Kidney (tissue), 14 donors: ENCODE results near the gene DCAF11. TPM values are rescaled to one million over a fixed set of nuclear protein-coding genes. Genes with fewer than 3 reads are reported as not detected.

Source experiments
- DNase-seq, 5 donors: peaks; one replicate each; pipeline ENCODE4 v3.0.0-alpha.2; 2013 to 2020
- FAIRE-seq: peaks from 2 replicates; lab custom pipeline; 2012; peaks lifted over from hg19 to GRCh38; lab: Jason Lieb, UNC
- H3K27ac ChIP-seq, 2 donors: one replicate each; pipeline ENCODE4 v1.7.0; 2013; ENCODE audit warnings: low read depth in 2 of 2, low read length in 2 of 2, inconsistent platforms in 1 of 2
- H3K27me3 ChIP-seq: one replicate; pipeline ENCODE4 v1.7.1; 2013; ENCODE audit warnings: low read length, inconsistent platforms; ENCODE audit not compliant: control insufficient read depth, insufficient read depth
- H3K36me3 ChIP-seq, 3 donors: one replicate each; pipeline versions ENCODE4 v1.7.0 to v1.7.1; 2013; ENCODE audit warnings: low read length in 3 of 3, control low read depth in 1 of 3, inconsistent platforms in 1 of 3; ENCODE audit not compliant: insufficient read depth in 3 of 3, control insufficient read depth in 2 of 3
- H3K4me1 ChIP-seq, 3 donors: one replicate each; pipeline versions ENCODE4 v1.7.0 to v1.7.1; 2013; ENCODE audit warnings: low read length in 3 of 3, inconsistent platforms in 1 of 3, low read depth in 1 of 3; ENCODE audit not compliant: control insufficient read depth in 2 of 3, insufficient read depth in 2 of 3
- H3K4me3 ChIP-seq, 3 donors: one replicate each; pipeline versions ENCODE4 v1.7.0 to v1.8.1; 2013; ENCODE audit warnings: low read length in 3 of 3, control low read depth in 1 of 3, inconsistent platforms in 1 of 3
- H3K9ac ChIP-seq, 3 donors: one replicate each; pipeline versions ENCODE4 v1.7.0 to v1.7.1; 2013; ENCODE audit warnings: low read length in 3 of 3, control low read depth in 1 of 3, inconsistent platforms in 1 of 3
- H3K9me3 ChIP-seq, 3 donors: one replicate each; pipeline versions ENCODE4 v1.7.0 to v1.7.1; 2013; ENCODE audit warnings: low read length in 3 of 3, control low read depth in 1 of 3, inconsistent platforms in 1 of 3; ENCODE audit not compliant: control insufficient read depth in 2 of 3, insufficient read depth in 1 of 3
- intact Hi-C: fragments of 100-400 bp; cut with DNase I; formaldehyde crosslinking; loops from one replicate; pipeline ENCODE4 v1.11.1; 2022
- polyA plus RNA-seq: library from polyadenylated mRNA; stranded (reverse); fragments of 350-450 nt; fragmentation: Illumina TruSeq; extraction: RNeasy Lipid Tissue Mini Kit (QIAGEN cat#74804); gene quantifications from one replicate; pipeline ENCODE4 v1.2.3, GENCODE V29; 2014; ENCODE audit warnings: low read depth, low replicate concordance; ENCODE audit not compliant: insufficient read depth
- total RNA-seq: library from RNA; stranded (reverse); fragmentation: NEBNext Ultra II Directional; extraction: Animal tissue kit (Norgen Biotek cat#: 25700); gene quantifications from one replicate; pipeline ENCODE4 v1.2.1, GENCODE V29; 2021
- TF ChIP-seq, protein P1 (sequence below): IDR thresholded peaks from 3 replicates; pipeline ENCODE4 v1.5.1; 2012; ENCODE audit warnings: mild to moderate bottlenecking, moderate library complexity, borderline replicate concordance; ENCODE audit not compliant: insufficient read depth; ENCODE audit errors: extremely low read depth
- donor health status: control.
- donor health status: control.
- donor health status: control.
- donor health status: control.
- donor health status: control.
- donor health status: DM: yes; HTN: yes; CAD: no.
- donor health status: Normal renal cell carcinoma (clear cell type).

Gene DCAF11
- total and polyA plus RNA-seq, 2 donors from 2014 or later = 69.4 to 81.1 TPM

DNA sequence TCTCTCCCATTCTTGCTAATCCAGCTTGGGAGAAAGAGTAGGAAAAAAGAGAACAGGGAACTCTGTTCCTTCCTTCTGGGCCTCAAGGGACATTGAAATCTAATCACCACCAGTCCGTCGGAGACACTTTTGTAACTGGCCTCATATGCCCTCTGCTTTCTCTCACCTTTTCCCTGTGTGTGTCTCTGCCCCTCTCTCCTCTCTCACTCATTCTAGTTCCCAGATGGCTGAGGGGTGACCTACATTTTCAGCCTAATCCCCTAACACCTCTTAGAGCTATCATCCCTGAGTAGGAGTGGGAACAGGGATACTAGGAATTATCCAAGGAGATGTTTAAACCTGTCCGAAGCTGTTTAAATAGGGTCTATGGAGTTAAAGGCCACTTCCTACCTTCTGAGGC is 29.4 kb upstream of the DCAF11 start:
- no peak for FAIRE-seq
- Histone ChIP-seq H3K36me3 (no peaks in the 10 kb centered on the region), H3K9me3 (no peaks in the 10 kb centered on the region), H3K9ac (no peak overlapping the region), H3K27ac (no peak overlapping the region), H3K4me3 (no peak overlapping the region), H3K4me1 (peaks cover 3 to 5% (median 3%) of the 10 kb centered on the region in 3 donors), H3K27me3 (no peaks in the 10 kb centered on the region)
- intact Hi-C loops = no loop called here
- no peak for DNase-seq
- TF ChIP-seq, protein P1, sequence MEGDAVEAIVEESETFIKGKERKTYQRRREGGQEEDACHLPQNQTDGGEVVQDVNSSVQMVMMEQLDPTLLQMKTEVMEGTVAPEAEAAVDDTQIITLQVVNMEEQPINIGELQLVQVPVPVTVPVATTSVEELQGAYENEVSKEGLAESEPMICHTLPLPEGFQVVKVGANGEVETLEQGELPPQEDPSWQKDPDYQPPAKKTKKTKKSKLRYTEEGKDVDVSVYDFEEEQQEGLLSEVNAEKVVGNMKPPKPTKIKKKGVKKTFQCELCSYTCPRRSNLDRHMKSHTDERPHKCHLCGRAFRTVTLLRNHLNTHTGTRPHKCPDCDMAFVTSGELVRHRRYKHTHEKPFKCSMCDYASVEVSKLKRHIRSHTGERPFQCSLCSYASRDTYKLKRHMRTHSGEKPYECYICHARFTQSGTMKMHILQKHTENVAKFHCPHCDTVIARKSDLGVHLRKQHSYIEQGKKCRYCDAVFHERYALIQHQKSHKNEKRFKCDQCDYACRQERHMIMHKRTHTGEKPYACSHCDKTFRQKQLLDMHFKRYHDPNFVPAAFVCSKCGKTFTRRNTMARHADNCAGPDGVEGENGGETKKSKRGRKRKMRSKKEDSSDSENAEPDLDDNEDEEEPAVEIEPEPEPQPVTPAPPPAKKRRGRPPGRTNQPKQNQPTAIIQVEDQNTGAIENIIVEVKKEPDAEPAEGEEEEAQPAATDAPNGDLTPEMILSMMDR = no peak

DNA sequence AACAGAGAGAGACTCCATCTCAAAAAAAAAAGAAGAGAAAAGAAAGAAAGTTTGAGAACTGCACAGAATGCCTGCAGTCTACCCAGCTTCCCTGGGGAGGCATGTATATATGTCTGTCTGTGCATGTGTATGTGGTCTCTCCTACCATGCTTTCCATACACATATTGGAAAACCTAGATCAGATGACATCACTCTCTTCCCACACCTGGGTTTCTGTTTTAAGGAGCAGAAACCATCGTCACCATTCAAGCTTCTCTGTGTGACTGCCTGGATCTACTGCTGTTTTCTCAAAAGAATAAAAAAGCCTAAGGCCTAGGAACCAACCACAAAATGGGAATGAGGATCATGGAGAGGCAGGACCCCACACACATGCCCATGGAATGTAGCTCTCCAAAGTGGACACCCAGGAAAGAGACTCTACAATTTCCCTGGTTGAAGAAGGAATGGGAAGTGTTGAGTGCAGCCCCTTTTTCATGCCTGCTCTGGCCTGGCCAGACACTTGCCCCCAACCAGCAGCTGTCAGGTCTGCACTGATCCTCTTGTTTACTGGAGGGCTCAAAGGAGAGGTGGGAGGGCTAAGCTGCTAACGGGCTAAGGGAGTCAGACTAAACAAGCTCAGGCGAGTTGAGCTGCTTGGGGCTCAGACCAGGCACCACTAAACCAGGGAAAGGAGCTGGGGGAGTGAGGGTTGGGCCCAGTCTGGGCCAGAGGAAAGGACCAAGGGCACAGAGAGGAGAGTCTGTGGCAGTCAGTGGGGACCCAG is 28.2 kb upstream of the DCAF11 start:
- Histone ChIP-seq H3K4me3 (no peak overlapping the region), H3K4me1 (no peaks in the 10 kb centered on the region), H3K27ac (no peak overlapping the region), H3K9ac (no peak overlapping the region), H3K36me3 (no peaks in the 10 kb centered on the region), H3K9me3 (no peaks in the 10 kb centered on the region), H3K27me3 (no peaks in the 10 kb centered on the region)
- TF ChIP-seq, protein P1 = no peak
- DNase-seq = no peak
- no peak for FAIRE-seq
- intact Hi-C loops = no loop called here

DNA sequence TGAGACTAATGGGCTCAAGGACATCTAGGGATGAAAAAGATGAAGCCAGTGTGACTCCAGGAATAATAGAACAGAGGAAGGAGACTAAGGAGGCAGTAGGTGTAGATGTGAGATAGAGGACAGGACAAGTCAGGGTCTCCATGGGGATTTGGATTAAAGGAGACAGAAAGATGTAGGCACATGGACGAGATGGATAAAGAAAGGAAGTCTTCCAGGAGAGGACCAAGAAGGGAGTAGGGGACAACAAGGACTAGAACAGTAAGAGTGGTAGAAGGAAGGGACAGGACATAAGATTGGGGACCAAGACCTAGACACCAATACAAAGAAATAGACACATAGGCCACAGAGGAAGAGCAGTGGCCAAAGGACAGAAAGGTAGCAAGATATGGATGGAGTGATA is 27.6 kb upstream of the DCAF11 start:
- Histone ChIP-seq H3K27me3 (no peaks in the 10 kb centered on the region), H3K36me3 (no peaks in the 10 kb centered on the region), H3K4me3 (no peak overlapping the region), H3K9me3 (no peaks in the 10 kb centered on the region), H3K27ac (no peak overlapping the region), H3K4me1 (no peaks in the 10 kb centered on the region), H3K9ac (no peak overlapping the region)
- DNase-seq = no peak
- no peak for FAIRE-seq
- intact Hi-C loops = no loop called here
- TF ChIP-seq, protein P1 = no peak
